K562 (cell line): Measurements from ENCODE around the gene NR6A1. TPM values are rescaled to one million over a fixed set of nuclear protein-coding genes. Genes with fewer than 3 reads are reported as not detected.

Source experiments
- ARID4B ChIP-seq: sonication (generic); formaldehyde crosslinking; IDR thresholded peaks from 2 replicates; pipeline ENCODE4 v1.8.0; 2022; ENCODE audit warnings: mild to moderate bottlenecking, missing genetic modification reagents
- ATF4 ChIP-seq: fragments of 450-650 bp; formaldehyde crosslinking; IDR thresholded peaks from 2 replicates; pipeline ENCODE4 v1.4.0; 2022; ENCODE audit warnings: mild to moderate bottlenecking, moderate library complexity
- CCAR2 ChIP-seq: fragments of 200-400 bp; formaldehyde crosslinking; IDR thresholded peaks from 2 replicates; pipeline ENCODE4 v1.6.1; 2017; ENCODE audit warnings: mild to moderate bottlenecking, low read depth, low read length
- IRF2 ChIP-seq: sonication (generic); formaldehyde crosslinking; IDR thresholded peaks from 2 replicates; pipeline ENCODE4 v1.8.1; 2022; ENCODE audit warnings: mild to moderate bottlenecking, missing genetic modification reagents
- NCOR1 ChIP-seq: fragments of 450-650 bp; IDR thresholded peaks from 2 replicates; pipeline ENCODE4 v1.6.1; 2016; ENCODE audit warnings: mild to moderate bottlenecking, moderate library complexity
- POLR2AphosphoS2 ChIP-seq: IDR thresholded peaks from 2 replicates; pipeline ENCODE4 v1.6.1; 2012; ENCODE audit warnings: low read length, improper control_type of control experiment
- POLR2H ChIP-seq: IDR thresholded peaks from 2 replicates; pipeline ENCODE4 v1.6.1; 2016; ENCODE audit warnings: missing genetic modification characterization, low read depth, mild to moderate bottlenecking, control low read depth, missing compliant biosample characterization, moderate library complexity
- RERE ChIP-seq: sonication (generic); formaldehyde crosslinking; IDR thresholded peaks from 2 replicates; pipeline ENCODE4 v1.8.0; 2023; ENCODE audit warnings: missing genetic modification reagents, mild to moderate bottlenecking, borderline replicate concordance
- SPI1 ChIP-seq: IDR thresholded peaks from 2 replicates; pipeline ENCODE4 v1.6.1; 2011; ENCODE audit warnings: low read depth, low read length, control low read depth, borderline replicate concordance
- SRSF7 ChIP-seq: fragments of 200-400 bp; formaldehyde crosslinking; optimal IDR thresholded peaks from 2 replicates; pipeline ENCODE3; 2017; ENCODE audit warnings: mild to moderate bottlenecking, low read depth, low read length
- ZNF384 ChIP-seq: IDR thresholded peaks from 2 replicates; pipeline ENCODE4 v1.6.1; 2012; ENCODE audit warnings: low read depth, low read length, improper control_type of control experiment
- ZNF408 ChIP-seq: fragments of 250-450 bp; sonication (Bioruptor Pico); IDR thresholded peaks from 2 replicates; pipeline ENCODE4 v1.4.0; 2020; ENCODE audit warnings: low read depth, mild to moderate bottlenecking, moderate library complexity
- polyA plus RNA-seq, 8 experiments: library from polyadenylated mRNA; depleted of rRNA in 4 of 8; stranded (reverse) in 5 of 8; unstranded in 3 of 8; fragments of >200 nt; fragmentation: Nextera tagmentation in 2 of 8; fragmentation: Illumina TruSeq in 1 of 8; extraction: Ambion mirVana in 2 of 8; extraction: Trizol in 1 of 8; gene quantifications; 2 replicates each; pipeline versions ENCODE4 v1.2.1 to v1.2.3, GENCODE V29; 2011 to 2014; ENCODE audit warnings: inconsistent platforms in 1 of 8, missing spikeins in 1 of 8
- total RNA-seq, 7 experiments: library from RNA; depleted of rRNA in 6 of 7; stranded (reverse); fragments of >200 nt in 6 of 7; fragmentation: Illumina TruSeq in 2 of 7; extraction: Trizol in 2 of 7; gene quantifications; 2 replicates each; pipeline versions ENCODE4 v1.2.1 to v1.2.3, GENCODE V29; 2011 to 2021; ENCODE audit warnings: low replicate concordance in 1 of 7
- TF ChIP-seq, protein P1 (sequence below): IDR thresholded peaks from 2 replicates; pipeline ENCODE4 v1.6.1; 2012; ENCODE audit warnings: low read depth, low read length, improper control_type of control experiment, borderline replicate concordance

NR6A1 gene
- total and polyA plus RNA-seq, 9 of the 15 experiments (the other 6 are each of a cell fraction or from before 2014, with no cell fraction given): 9.7 to 55.4 (median 28.3) TPM

- no peak for TF ChIP-seq ARID4B (CRISPR knock-in tag)
- TF ChIP-seq RERE (CRISPR knock-in tag): no peak
- TF ChIP-seq CCAR2: no peak
- TF ChIP-seq POLR2AphosphoS2: no peak
- TF ChIP-seq IRF2 (CRISPR knock-in tag): no peak
- TF ChIP-seq, protein P1, sequence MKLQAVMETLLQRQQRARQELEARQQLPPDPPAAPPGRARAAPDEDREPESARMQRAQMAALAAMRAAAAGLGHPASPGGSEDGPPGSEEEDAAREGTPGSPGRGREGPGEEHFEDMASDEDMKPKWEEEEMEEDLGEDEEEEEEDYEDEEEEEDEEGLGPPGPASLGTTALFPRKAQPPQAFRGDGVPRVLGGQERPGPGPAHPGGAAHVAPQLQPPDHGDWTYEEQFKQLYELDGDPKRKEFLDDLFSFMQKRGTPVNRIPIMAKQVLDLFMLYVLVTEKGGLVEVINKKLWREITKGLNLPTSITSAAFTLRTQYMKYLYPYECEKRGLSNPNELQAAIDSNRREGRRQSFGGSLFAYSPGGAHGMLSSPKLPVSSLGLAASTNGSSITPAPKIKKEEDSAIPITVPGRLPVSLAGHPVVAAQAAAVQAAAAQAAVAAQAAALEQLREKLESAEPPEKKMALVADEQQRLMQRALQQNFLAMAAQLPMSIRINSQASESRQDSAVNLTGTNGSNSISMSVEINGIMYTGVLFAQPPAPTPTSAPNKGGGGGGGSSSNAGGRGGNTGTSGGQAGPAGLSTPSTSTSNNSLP: no peak
- no peak for TF ChIP-seq POLR2H
- no peak for TF ChIP-seq ATF4 (CRISPR knock-in tag)
- TF ChIP-seq SRSF7: no peak
- TF ChIP-seq SPI1: 0 out of 2 replicates have a peak, but pooled peaks have one; percentile 12
- peak; percentile 59 for TF ChIP-seq NCOR1
- no peak for TF ChIP-seq ZNF408 (CRISPR knock-in tag)
- no peak for TF ChIP-seq ZNF384
These were observed 259.0 kb downstream of the NR6A1 start (continued) for GRCh38 chr9:124511891-124512805.
